Germinal center (tissue), 1 donor: ENCODE data around the gene SREK1.
"Not testable (repeated sequence)": the region's sequence is repeated elsewhere in the genome, so short reads cannot be mapped to it uniquely, and the experiment has no call there.

Experiments used
- DNase-seq: peaks from one replicate; pipeline ENCODE4 v3.0.0; 2012; ENCODE audit warnings: mixed read lengths, low spot score

The SREK1 gene

GRCh38 chr5:66222896-66223295 lies 78.8 kb downstream of the SREK1 start:
- DNase-seq: not testable (repeated sequence)

- no peak for DNase-seq
These were observed 79.5 kb downstream of the SREK1 start for GRCh38 chr5:66223637-66224036.

GRCh38 chr5:66224274-66224673 lies 80.2 kb downstream of the SREK1 start:
- DNase-seq: no peak

GRCh38 chr5:66224773-66225553 lies 80.9 kb downstream of the SREK1 start:
- no peak for DNase-seq

- no peak for DNase-seq
These were observed 86.5 kb downstream of the SREK1 start for GRCh38 chr5:66230551-66230950.

- no peak for DNase-seq
These were observed 87.4 kb downstream of the SREK1 start for GRCh38 chr5:66231508-66231907.

GRCh38 chr5:66232275-66232674 lies 88.2 kb downstream of the SREK1 start:
- DNase-seq: no peak

- DNase-seq: no peak
These were observed 88.8 kb downstream of the SREK1 start for GRCh38 chr5:66232706-66233445.
